Astrocyte (in vitro differentiated cells and primary cell): ENCODE data around the gene ANXA2.

ENCODE experiments used
- EZH2 ChIP-seq: IDR thresholded peaks from 2 replicates; pipeline ENCODE4 v1.6.1; 2012; ENCODE audit warnings: mild to moderate bottlenecking, low read length, inconsistent platforms; ENCODE audit not compliant: insufficient read depth
- TF ChIP-seq, protein P1 (sequence below): IDR thresholded peaks from 2 replicates; pipeline ENCODE4 v1.5.1; 2011; ENCODE audit warnings: low read depth, mild to moderate bottlenecking, inconsistent platforms, low read length, moderate library complexity; ENCODE audit not compliant: insufficient read depth

DNA sequence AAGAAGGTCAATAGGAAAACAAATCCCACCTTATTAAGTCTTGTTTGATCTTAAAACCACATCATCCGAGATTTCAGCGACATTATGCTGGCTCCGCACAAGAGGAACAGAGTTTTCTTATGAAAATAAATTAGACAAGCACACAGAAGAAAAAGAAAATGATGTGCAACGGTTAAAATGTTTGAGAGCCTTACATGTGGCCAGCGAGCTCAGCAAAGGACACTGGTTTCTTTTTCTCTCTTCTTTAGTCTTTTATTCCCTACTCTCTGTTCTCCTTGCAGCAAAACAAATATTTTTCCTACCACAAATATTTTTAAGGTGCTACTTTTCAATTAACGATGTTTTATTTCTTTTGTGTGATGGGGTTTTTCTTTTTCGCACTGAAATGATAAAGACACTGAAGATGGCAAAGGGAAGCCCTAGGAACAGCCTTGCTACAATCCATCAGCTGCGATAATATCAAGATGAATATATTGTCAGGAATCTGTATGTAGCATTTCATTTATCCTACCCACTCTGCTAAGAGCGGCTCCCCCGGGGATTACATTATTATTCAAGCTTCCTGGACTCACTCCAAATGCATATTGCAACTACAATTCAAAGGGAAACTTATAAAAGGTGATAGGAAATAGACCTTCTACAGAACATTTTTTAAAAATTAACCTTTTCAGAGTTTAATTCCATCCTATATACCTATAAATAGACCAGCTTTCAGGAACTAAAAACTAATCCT lies 72.9 kb downstream of the ANXA2 start:
- no peak for TF ChIP-seq EZH2
- TF ChIP-seq, protein P1, sequence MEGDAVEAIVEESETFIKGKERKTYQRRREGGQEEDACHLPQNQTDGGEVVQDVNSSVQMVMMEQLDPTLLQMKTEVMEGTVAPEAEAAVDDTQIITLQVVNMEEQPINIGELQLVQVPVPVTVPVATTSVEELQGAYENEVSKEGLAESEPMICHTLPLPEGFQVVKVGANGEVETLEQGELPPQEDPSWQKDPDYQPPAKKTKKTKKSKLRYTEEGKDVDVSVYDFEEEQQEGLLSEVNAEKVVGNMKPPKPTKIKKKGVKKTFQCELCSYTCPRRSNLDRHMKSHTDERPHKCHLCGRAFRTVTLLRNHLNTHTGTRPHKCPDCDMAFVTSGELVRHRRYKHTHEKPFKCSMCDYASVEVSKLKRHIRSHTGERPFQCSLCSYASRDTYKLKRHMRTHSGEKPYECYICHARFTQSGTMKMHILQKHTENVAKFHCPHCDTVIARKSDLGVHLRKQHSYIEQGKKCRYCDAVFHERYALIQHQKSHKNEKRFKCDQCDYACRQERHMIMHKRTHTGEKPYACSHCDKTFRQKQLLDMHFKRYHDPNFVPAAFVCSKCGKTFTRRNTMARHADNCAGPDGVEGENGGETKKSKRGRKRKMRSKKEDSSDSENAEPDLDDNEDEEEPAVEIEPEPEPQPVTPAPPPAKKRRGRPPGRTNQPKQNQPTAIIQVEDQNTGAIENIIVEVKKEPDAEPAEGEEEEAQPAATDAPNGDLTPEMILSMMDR, result no peak
